Measurements from ENCODE around the gene PPM1N. TPM values are rescaled to one million over a fixed set of nuclear protein-coding genes. Genes with fewer than 3 reads are reported as not detected.

PPM1N gene
- total RNA-seq, 3 donors from 2014 or later (not counting 1 experiment from before 2014, with no cell fraction given), result 5.1 to 8.3 (median 6.8) TPM

GRCh38 chr19:45497791-45498190, 452 bp upstream of the PPM1N start:
- WGBS (ENCODE audit: insufficient coverage), result 33% methylated on average over 16 of the region's 16 CpGs
- H3K4me1 Mint-ChIP-seq, result peaks cover 34 to 54% of the 10 kb centered on the region in 2 donors
- Histone ChIP-seq H3K27ac (ENCODE audit: low read length) (no peak overlapping the region), H3K4me3 (ENCODE audit: low read length) (no peak overlapping the region), H3K4me1 (ENCODE audit: control insufficient read depth, insufficient read depth, low read length) (peaks cover 52% of the 10 kb centered on the region), H3K9me3 (ENCODE audit: control insufficient read depth, insufficient read depth, low read length) (peaks cover 4% of the 10 kb centered on the region), H3K27me3 (ENCODE audit: control insufficient read depth, insufficient read depth, low read length) (peaks cover 22% of the 10 kb centered on the region), H3K36me3 (ENCODE audit: control insufficient read depth, insufficient read depth, low read length) (no peaks in the 10 kb centered on the region)
- no peaks in the 10 kb centered on the region for H3K9me3 Mint-ChIP-seq
- peak overlapping the region in 1 of 2 donors; percentile 72 for H3K27ac Mint-ChIP-seq
- no peak for DNase-seq
- intact Hi-C loops (cut with micrococcal nuclease), result loop anchor here (1.0 to 5.0 kb wide), 2 partner anchors 9 to 320 kb away; partner anchors contain the start of genes BLOC1S3 and TRAPPC6A
- TF ChIP-seq CTCF (IDR thresholded peaks at IDR 0.05), result no peak
- peaks cover 10 to 27% of the 10 kb centered on the region in 2 donors for H3K27me3 Mint-ChIP-seq (ENCODE audit: low read depth in 2 of 2)
- peak overlapping the region; percentile 90 for H3K4me3 Mint-ChIP-seq
- ATAC-seq, result no peak
- no peaks in the 10 kb centered on the region for H3K36me3 Mint-ChIP-seq

GRCh38 chr19:45499196-45500180, 1.2 kb downstream of the PPM1N start:
- no peaks in the 10 kb centered on the region for H3K36me3 Mint-ChIP-seq
- H3K4me1 Mint-ChIP-seq, result peaks cover 29 to 46% of the 10 kb centered on the region in 2 donors
- intact Hi-C loops (cut with micrococcal nuclease), result loop anchor here (5.0 kb wide), 1 partner anchor 322 kb away; the partner anchor contains the start of genes BLOC1S3 and TRAPPC6A
- Histone ChIP-seq H3K9me3 (ENCODE audit: control insufficient read depth, insufficient read depth, low read length) (peaks cover 4% of the 10 kb centered on the region), H3K36me3 (ENCODE audit: control insufficient read depth, insufficient read depth, low read length) (no peaks in the 10 kb centered on the region), H3K4me3 (ENCODE audit: low read length) (no peak overlapping the region), H3K27me3 (ENCODE audit: control insufficient read depth, insufficient read depth, low read length) (peaks cover 14% of the 10 kb centered on the region), H3K27ac (ENCODE audit: low read length) (no peak overlapping the region), H3K4me1 (ENCODE audit: control insufficient read depth, insufficient read depth, low read length) (peaks cover 41% of the 10 kb centered on the region)
- H3K4me3 Mint-ChIP-seq, result peak overlapping the region; percentile 75
- H3K27me3 Mint-ChIP-seq (ENCODE audit: low read depth in 2 of 2), result peaks cover 10 to 16% of the 10 kb centered on the region in 2 donors
- TF ChIP-seq CTCF (IDR thresholded peaks at IDR 0.05), result no peak
- DNase-seq (peak in 1 of 2 donors; percentile 77), ATAC-seq (peak; percentile 25 to 41 (median 27))
- 23% methylated on average over 37 of the region's 37 CpGs for WGBS (ENCODE audit: insufficient coverage)
- H3K27ac Mint-ChIP-seq, result peak overlapping the region in 1 of 2 donors; percentile 72
- no peaks in the 10 kb centered on the region for H3K9me3 Mint-ChIP-seq

GRCh38 chr19:45500918-45501729, 2.9 kb downstream of the PPM1N start:
- DNase-seq, result no peak
- no peaks in the 10 kb centered on the region for H3K27me3 ChIP-seq (ENCODE audit: control insufficient read depth, insufficient read depth, low read length)
- Mint-ChIP-seq H3K4me3 (peak overlapping the region; percentile 67), H3K27ac (no peak overlapping the region), H3K36me3 (no peaks in the 10 kb centered on the region), H3K4me1 (peaks cover 21 to 42% of the 10 kb centered on the region in 2 donors), H3K27me3 (ENCODE audit: low read depth in 2 of 2) (peaks cover 0 to 8% of the 10 kb centered on the region in 2 donors), H3K9me3 (no peaks in the 10 kb centered on the region)
- WGBS (ENCODE audit: insufficient coverage), result 88% methylated on average over 8 of the region's 8 CpGs
- intact Hi-C loops (cut with micrococcal nuclease), result no loop called here
- H3K4me3 ChIP-seq (ENCODE audit: low read length), result no peak overlapping the region
- no peak overlapping the region for H3K27ac ChIP-seq (ENCODE audit: low read length)
- H3K4me1 ChIP-seq (ENCODE audit: control insufficient read depth, insufficient read depth, low read length), result peaks cover 45% of the 10 kb centered on the region
- H3K36me3 ChIP-seq (ENCODE audit: control insufficient read depth, insufficient read depth, low read length), result no peaks in the 10 kb centered on the region
- peaks cover 4% of the 10 kb centered on the region for H3K9me3 ChIP-seq (ENCODE audit: control insufficient read depth, insufficient read depth, low read length)
- TF ChIP-seq CTCF (IDR thresholded peaks at IDR 0.05), result no peak
- ATAC-seq, result no peak
